ENCODE results near the gene KLF3.

Gene KLF3

GRCh38 chr4:38675146-38676121 lies 11.4 kb downstream of the KLF3 start:
- FAIRE-seq = no peak

DNA sequence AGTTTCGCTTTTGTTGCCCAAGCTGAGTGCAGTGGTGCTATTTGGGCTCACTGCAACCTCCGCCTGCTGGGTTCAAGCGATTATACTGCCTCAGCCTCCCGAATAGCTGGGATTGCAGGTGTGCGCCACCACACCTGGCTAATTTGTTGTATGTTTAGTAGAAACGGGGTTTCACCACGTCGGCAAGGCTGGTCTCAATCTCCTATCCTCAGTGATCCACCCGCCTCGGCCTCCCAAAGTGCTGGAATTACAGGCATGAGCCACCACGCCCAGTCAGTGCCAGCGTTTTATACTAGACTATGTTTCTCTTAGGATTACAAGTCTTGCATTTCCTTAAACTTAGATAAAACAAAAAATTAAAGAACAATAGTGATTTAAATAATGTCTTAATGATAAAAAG lies 13.0 kb downstream of the KLF3 start:
- no peak for FAIRE-seq

- no peak for FAIRE-seq
Measured at GRCh38 chr4:38677441-38677840, 13.4 kb downstream of the KLF3 start.

DNA sequence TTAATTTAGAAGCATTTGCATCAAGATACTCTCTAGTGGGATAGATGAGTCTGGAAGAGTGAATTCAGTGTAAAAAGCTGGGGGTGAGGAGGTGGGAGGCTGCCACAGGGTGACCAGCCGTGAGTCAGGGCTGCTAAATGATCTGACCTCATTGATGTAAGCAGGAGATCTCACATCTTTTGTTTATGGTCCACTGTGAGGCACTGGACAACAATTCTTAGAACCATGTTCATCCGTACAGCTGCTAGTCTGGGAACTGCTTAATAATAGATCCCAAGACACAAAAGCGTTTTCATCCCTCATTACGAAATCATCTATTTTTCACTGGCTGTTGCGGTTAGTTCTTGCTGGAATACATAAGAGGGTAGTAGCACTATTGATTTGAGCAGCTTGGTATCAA lies 14.1 kb downstream of the KLF3 start:
- FAIRE-seq = no peak

DNA sequence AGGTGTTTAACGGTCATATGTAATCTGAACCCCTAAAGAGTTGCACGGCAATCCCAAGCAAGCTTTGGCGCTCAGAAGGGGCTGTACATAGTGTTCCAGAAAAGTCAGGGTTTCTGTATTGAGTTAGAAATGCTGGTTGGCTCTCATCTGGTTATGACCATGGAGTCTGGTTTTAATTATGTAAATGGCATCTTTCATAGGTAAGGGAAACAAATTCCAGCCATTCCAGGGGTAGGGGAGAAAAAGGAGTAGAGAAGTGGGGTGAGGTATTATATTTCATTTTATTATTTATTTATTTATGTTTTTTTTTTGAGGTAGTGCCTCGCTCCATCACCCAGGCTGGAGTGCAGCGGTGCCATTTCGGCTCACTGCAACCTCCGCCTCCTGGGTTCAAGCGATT lies 15.9 kb downstream of the KLF3 start:
- no peak for FAIRE-seq

DNA sequence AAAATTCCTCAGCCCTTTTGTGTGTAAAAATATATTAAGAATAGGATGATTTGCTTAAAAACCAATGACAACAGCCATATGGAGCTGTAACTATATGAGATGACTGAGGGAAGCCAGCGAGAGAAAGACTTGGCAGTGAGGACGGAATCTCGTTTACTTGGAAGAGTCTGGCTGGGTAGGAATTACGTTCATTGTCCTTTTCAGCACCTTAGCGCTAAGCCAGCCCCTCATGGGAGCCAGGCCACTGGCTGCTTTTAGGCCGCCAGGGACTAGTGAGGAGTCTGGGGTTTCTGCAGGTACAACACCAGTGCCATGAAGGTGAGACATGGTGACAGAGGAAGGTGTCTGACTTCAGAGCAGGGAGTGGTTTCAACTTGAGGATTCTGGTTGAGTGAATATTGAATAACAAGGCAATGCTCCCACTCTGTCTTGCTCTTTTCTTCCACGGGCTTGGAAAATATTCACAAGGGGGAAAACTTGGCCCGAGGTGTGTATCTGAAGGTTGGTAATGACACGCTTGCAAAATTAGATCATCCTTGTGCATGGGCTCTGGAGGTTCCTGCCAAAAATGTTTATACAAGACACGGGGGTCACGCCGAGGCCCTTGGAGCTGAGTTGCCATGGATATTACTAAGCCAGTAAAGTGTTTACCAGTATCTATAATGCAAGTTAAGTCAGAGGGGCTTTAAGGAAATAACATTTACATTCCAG lies 17.4 kb downstream of the KLF3 start:
- no peak for FAIRE-seq

- no peak for FAIRE-seq
Measured at GRCh38 chr4:38682336-38682735, 18.3 kb downstream of the KLF3 start.

- FAIRE-seq = no peak
Measured at GRCh38 chr4:38683276-38683675, 19.3 kb downstream of the KLF3 start.

DNA sequence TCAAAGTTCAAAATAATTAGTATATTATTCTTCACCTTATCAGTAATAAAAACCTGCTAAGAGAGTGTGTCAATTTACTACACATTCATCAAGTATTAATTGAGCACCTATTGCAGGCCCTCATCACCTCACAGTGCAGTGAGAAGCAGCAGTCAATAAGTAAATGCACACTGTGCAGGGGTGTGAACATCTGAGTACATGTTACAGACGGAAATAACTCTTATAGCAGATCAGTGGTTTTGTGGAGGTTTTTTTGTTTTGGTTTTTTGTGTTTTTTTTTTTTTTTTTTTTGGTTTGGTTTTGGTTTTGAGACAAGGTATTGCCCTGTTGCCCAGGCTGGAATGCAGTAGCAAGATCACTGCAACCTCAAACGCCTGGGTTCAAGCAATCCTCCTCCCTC lies 20.3 kb downstream of the KLF3 start:
- no peak for FAIRE-seq

- no peak for FAIRE-seq
Measured at GRCh38 chr4:38684951-38685844, 21.2 kb downstream of the KLF3 start.

DNA sequence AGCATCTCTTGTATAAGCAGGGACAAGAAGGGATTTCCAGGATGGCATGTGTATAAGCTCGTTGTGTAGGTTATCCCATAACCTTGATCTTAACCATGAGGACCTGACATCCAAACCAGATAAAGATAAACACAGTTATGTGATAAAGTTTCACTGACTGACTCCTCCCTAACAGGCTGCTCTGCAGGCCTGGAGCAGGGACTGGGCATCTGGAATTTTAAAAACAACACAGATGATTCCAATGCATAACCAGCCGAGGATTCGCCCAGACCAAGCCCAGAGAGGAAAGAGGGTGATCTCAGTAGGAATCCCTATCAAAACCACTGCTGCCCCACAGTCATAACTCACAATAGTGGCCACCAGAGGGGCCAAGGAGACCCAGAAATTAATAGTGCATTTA lies 22.7 kb downstream of the KLF3 start:
- no peak for FAIRE-seq

GRCh38 chr4:38687571-38688011 lies 23.6 kb downstream of the KLF3 start:
- FAIRE-seq = no peak

GRCh38 chr4:38688676-38689355 lies 24.8 kb downstream of the KLF3 start:
- no peak for FAIRE-seq

DNA sequence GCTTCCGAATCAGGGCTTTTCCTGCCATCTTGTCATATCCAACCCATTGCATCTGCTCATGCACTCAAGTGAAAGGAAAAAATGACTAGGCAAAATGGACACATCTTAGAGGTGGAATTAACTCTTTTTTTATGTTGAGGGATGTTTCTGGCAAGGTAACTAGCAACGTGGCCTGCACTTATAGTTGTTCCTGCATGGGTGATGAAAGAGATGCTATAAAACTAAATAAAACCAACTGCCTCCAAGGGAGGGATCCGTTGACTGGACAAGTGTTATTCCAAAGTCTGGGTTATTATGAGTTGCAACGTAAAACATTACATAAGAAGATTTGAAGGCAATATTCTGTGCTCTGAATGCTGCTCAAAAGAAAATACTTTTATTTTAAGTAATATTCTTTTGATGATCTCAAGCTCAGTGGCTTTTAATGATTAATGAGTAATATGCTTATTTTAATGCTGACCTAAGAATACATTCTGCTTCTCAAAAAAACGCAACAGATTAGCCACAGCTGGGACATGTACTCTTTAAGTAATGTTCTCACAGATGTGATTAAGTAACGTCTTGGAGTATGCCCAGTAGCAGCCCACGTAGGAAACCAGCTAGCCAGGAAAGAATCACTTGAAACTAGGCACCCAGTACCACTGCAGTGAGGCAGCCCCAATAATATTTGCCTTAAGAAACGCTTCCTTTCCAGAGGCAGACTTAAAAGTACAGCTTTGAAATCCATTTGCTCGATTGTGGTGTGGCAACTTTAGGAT lies 27.4 kb downstream of the KLF3 start:
- FAIRE-seq = no peak

- FAIRE-seq = no peak
Measured at GRCh38 chr4:38692421-38692820, 28.4 kb downstream of the KLF3 start.

- no peak for FAIRE-seq
Measured at GRCh38 chr4:38693569-38693968, 29.6 kb downstream of the KLF3 start.

GRCh38 chr4:38694330-38694729 lies 30.3 kb downstream of the KLF3 start:
- no peak for FAIRE-seq

- no peak for FAIRE-seq
Measured at GRCh38 chr4:38695809-38696208, 31.8 kb downstream of the KLF3 start.

DNA sequence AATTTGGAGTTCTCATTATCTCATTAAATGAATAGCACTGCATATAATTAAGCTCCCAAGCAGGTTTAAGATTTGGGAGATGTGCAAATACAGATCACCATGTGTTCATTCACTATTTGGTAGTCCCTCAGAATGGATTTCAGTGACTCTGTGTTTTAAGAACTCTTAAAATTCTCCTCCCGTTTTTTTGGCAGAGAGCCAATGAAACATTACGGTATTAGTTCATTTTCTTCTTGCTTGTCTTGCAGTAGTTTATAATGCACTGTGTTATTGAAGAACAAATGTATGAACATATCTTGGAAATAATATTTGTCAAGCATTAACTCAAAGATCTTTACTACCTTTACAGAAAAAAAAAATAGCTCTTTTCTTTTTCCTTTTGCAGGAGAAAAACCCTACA lies 32.7 kb downstream of the KLF3 start:
- FAIRE-seq = no peak

GRCh38 chr4:38698176-38698575 lies 34.2 kb downstream of the KLF3 start:
- FAIRE-seq = no peak

DNA sequence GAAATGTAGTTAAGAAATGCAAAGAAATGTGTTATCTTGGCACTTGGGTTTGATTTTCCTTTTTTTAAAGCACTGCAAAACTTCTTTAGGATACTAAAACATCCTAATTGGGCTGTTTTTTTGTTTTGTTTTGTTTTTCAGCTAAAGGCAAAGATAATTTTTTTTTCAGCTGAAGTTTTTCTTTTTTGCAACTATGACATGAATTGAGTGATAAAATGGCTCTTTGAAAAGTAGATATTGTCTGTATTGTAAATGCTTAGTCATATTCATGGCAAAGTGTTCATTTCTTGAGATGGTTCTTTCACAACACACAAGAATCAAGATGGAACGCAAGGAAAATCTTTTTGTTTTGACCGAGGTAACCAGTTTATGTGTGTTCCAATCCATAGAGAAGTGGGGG lies 35.1 kb downstream of the KLF3 start:
- FAIRE-seq = no peak

DNA sequence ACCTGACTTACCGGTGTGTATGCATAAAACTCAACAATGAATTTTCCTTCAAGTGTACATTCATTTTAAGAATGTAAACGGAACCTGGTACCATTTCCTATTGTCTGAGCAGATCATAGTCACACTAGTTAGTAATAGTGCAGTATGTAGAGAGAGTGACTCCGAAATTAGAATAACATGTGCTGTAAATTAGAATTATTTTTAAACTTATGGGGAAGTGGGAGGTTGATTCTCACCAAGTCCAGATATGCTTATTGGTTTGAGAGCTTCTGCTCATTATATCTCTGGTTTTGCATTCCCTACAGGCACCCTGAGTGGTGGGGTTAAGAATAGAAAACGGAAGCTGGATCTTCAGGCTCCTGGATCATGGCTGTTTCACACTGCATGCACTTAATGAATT lies 39.6 kb downstream of the KLF3 start:
- no peak for FAIRE-seq

Measured in endometrium (tissue), 2 donors.